HuH-7.5 (cell line): ENCODE measurements around the gene ASGR1.

Experiments
- DNase-seq: peaks from one replicate; pipeline ENCODE4 v3.0.0; 2011; ENCODE audit warnings: low spot score

ASGR1 gene

GRCh38 chr17:7216242-7217112, 37.3 kb upstream of the ASGR1 start:
- DNase-seq, result no peak

DNA sequence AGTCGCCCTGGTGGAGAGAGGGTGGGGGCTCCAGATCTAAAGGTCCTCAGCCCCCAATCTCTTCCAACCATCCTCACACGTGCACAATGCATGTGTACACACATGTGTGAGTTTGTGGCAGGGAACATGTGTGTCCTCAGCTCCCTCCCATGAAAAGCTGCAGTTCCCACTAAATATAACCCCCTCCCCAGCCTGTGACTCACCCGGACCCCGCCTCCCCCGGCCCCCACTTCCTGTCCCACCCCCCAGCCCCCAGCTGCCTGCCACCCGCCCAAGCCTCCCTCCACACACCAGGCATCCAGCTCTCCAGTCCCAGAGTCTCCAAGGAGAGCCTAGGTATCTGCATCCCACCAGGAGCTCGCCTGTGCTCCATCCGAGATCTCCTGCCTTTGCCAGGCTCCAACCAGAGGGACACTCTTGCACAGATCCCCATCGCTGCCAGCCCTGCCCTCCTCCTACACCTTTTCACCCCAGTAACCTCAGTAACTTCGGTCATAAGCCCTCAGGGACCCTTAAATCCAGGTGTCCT, 36.5 kb upstream of the ASGR1 start:
- no peak for DNase-seq

DNA sequence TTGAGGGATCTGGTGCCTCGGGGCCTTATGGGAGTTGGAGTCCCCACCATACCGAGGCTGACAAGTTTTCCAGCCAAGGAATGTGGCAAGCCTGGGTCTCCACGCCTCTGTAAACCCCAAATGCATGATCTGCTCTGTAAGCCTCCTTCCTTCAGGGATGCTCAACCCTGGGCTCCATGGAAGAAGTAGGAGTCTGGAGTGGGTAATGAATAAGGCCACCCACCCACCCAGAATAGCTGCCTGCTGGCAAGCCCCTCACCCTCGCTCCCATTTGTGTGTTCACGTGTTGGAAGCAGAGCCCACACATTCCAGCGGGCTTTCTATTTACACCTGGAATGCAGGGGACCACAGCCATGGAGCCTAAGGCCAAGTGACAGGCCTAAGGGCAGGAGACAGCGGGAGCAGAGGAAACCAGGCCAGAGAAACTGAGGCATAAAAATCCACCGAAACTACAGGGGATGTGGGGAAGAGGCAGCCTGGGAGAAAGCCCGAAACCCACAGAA, 36.0 kb upstream of the ASGR1 start:
- DNase-seq, result no peak

DNA sequence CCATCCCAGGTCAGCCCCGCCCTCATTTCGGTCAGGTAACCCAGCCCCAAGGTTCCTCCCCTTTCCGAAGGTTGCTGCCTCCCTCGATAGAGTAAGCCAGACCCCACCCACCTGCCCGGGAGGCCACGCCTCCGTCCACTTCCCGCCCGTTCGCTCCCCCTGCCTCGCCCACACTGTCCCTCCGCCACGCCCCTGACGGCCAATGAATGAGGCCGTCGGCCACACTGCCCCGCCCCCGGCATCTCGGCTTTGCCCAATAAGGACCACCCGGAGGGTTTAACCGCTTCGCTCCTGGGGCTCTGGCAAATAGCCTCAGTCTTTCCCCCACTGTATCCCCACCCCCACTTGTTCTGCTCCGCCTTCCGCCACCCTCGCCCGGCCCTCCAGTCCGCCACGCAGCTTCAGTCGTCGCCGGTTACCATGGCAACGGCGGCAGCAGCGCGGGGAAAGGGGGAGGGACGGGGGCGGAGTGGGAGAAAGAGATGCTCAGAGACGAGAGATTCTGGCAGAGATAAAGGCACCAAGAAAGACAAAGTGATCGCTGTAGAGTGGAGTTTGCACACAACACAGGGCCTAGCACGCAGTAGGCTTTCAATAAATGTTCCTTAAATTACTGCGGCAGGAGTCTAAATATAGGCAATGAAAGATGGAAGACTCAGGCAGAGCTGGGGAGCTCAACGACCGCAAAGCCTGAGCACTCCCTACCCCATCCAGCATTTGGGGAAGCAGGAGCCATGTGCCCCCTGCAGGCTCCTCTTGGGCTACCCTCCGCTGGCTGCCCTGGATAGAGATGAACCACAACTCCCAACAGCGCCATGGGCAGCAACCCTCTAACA, 35.3 kb upstream of the ASGR1 start:
- DNase-seq, result peak; percentile 96

DNA sequence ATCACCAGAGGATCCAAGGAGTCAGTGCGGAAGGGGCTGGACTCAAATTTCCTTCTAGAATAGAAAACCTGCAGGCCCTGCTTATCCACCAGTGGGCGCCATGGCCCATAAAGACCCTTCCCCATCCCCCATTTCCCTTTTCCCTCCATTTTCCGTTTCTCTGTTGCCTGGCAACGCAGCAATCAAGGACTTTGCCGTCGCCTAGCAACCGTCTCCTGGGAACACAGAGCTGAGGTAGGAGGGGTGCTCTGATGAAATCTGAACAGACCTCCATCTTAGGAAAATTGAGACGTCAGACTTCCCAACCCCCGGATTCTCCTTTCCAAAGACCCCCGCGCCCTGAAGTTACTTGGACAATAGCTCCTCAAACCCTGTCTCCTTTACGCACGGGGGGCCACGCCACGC, 34.7 kb upstream of the ASGR1 start:
- peak; percentile 71 for DNase-seq

- DNase-seq, result no peak
Measured at GRCh38 chr17:7211491-7212273, 32.5 kb upstream of the ASGR1 start.

GRCh38 chr17:7208754-7209460, 29.7 kb upstream of the ASGR1 start:
- DNase-seq, result no peak

DNA sequence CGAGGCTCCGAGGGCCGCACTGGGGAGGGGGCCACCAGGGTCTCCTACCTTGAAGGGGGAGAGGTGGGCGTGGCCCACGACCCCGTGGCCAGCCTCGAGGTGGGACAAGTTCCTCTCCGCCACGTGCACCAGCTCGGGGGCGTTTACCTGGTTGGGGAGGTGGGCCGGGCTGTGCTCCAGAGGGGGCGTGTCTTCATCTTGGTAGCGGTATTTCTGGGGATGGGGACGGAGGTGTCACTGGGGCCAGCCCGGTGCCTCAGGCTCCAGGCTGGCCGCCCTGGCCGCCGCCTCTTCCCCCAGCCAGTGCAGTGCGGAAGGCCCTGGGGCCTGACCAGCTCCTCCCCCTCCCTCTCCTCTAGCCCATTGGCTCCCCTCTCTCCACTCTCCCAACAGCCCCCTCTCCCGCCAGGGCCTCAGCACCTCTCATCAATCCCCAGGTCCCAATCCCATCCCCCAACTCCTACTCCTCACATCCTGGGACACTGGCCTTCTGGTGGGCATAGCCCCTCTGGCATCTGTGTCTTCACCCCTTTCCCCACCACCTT, 28.9 kb upstream of the ASGR1 start:
- DNase-seq, result no peak

DNA sequence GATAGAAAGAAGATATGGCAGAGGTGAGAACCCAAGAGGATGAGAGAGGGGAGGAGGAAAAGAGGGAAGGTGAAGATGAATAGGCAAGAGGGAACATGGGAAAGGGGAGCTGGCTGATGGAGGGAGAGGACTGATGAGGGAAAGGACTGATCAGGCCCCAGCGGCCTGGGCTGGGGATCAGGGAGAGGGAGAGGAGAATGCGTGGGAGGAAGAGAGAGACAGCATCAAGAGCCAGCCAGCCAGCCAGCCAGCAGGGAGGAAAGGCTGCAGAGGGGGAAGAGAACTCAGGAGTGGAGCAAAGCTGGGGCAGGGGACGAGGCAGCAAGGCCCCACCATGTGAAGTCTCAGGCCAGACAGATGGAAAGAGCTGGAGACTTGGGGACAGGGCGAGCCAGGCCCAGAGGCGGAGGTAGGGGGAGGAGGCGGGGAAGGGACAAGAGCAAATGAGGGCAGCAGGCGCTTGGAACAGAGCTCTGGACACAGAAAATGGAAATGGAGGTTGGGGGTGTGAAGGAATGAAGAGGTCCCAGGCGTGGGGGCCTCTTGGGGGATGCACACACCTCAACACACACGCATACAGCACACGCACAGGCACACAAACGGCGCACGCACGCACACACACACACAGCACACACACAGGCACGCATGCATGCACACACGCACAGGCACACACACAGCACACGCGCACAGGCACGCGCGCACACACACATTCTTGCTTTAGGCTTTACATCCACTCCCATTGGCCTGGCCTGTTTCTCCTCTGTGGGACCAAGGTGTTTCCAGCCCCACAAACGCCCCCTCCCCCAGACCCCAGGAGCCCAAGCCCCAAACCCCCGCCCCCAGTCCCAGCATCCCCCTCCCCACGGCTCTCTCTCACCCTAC, 28.2 kb upstream of the ASGR1 start:
- DNase-seq, result no peak

- no peak for DNase-seq
Measured at GRCh38 chr17:7205561-7205960, 26.4 kb upstream of the ASGR1 start.

GRCh38 chr17:7204828-7205461, 25.8 kb upstream of the ASGR1 start:
- no peak for DNase-seq

- DNase-seq, result no peak
Measured at GRCh38 chr17:7204336-7204735, 25.2 kb upstream of the ASGR1 start.

DNA sequence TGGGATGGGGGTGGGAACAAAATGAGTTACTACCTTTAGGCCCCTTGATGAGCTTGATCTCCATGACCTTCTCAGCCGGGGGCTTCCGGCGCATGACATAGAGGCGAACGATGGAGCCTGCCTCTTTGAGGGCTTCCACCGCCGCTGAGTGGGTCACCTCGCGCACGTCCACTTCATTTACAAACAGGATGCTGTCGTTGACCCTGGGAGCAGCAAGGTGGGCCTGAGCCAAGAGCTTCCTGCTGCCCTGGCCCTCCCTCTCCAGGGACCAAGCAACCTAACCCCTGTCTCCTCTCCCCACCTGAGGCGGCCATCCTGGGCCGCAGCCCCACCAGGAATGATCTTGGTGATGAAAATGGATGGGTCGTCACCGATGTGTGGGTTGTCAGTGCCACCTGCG, 24.2 kb upstream of the ASGR1 start:
- DNase-seq, result no peak

DNA sequence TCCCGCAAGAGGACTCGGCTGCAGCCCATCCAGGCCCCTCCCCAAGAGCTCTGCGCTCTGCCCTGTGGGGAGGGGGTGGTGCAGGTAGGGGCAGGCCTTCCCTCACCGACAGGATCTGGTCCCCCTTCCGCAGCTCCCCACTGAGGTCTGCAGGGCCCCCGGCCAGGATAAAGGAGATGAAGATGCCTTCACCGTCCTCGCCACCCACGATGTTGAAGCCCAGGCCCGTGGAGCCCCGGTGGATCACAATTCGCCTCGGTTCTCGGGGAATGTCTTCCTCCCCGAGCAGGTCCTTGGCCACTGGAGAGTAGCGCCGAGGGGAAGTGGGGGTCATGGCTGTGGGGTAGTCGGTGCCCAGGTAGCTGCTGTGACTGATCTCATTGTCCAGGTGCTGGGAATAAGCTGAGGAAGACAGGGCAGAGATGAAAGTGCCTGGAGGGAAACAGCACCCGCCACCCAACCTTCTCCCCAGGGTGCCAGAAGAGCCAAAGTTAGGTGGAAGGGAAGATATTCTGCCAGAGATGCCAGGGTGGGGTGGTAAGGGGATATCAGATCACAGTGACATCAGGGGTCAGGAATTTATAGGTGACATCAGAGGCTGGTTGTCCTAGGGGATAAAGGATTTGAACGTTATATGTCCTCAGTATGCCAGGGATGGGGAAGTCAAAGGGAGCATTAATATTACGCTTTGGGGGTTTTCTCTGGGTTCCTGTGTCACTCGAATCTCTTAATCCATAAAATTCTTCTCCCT, 17.7 kb upstream of the ASGR1 start:
- no peak for DNase-seq

GRCh38 chr17:7195971-7196370, 16.8 kb upstream of the ASGR1 start:
- no peak for DNase-seq

GRCh38 chr17:7192271-7192937, 13.2 kb upstream of the ASGR1 start:
- DNase-seq, result no peak

DNA sequence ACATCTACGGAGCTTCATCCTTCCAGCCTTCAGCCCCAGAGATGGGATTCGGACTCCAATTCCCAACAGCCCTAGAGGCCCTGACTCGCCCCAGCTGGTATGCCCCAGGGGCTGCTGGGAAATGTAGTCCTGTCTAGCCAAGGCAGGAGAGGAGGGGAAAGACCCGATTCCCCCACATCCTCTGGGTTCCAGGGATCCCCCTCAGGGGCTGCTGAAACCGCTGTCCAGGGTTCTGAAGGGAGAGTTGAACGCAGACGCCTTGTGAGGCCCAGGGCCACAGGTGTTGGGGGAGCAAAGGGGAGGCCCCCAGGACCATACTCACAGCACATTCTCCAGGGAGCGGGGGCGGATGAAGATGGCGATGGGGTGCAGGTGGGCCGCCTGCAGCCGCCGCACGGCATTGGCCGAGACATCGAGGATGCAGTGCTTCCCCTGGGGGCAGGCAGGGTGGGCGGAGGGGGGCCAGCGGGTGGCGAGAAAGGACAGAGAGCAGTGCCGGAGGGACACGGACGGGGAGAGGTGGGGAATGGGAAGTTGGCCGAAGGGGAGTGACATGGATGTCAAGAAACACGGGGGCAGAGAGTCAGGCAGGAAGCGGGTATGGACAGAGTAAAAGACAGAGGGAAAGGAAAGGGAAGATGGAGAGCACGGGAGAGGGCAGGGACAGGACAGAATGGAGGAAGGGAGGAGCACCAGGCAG, 12.6 kb upstream of the ASGR1 start:
- DNase-seq, result peak; percentile 61

GRCh38 chr17:7191069-7191468, 11.9 kb upstream of the ASGR1 start:
- no peak for DNase-seq
